ENCODE data around the gene SNX15. TPM values are rescaled to one million over a fixed set of nuclear protein-coding genes. Genes with fewer than 3 reads are reported as not detected.

The SNX15 gene
- total RNA-seq, 4 donors from 2014 or later, result 15.7 to 39.0 (median 27.3) TPM

DNA sequence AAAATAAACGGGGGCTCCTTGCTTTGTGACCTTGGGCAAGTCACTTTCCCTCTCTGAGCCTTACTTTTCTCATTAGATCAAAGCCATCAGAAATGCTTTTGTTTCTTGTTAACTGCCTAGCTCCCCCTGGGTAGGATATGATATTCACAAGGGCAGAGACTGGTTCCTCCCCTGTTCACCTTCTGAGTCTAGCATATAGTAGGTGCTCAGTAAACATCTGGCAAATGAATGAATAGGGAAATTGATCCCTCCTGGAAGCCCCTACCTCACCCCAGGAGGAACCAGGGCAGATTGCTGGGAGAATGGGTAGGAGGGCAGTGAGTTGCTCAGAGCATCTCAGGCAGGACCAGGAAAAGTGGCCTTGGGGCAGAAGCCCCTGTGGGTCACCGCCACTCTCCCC is 7.2 kb downstream of the SNX15 start:
- DNase-seq, result no peak
- peaks cover 0 to 3% (median 0%) of the 10 kb centered on the region in 4 donors for H3K4me1 ChIP-seq
- TF ChIP-seq, protein P1, sequence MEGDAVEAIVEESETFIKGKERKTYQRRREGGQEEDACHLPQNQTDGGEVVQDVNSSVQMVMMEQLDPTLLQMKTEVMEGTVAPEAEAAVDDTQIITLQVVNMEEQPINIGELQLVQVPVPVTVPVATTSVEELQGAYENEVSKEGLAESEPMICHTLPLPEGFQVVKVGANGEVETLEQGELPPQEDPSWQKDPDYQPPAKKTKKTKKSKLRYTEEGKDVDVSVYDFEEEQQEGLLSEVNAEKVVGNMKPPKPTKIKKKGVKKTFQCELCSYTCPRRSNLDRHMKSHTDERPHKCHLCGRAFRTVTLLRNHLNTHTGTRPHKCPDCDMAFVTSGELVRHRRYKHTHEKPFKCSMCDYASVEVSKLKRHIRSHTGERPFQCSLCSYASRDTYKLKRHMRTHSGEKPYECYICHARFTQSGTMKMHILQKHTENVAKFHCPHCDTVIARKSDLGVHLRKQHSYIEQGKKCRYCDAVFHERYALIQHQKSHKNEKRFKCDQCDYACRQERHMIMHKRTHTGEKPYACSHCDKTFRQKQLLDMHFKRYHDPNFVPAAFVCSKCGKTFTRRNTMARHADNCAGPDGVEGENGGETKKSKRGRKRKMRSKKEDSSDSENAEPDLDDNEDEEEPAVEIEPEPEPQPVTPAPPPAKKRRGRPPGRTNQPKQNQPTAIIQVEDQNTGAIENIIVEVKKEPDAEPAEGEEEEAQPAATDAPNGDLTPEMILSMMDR (IDR thresholded peaks at IDR 0.05), result no peak
- TF ChIP-seq POLR2A (IDR thresholded peaks at IDR 0.05), result no peak
- H3K27ac ChIP-seq, result no peak overlapping the region
- H3K36me3 ChIP-seq, result peaks cover 0 to 78% (median 0%) of the 10 kb centered on the region in 3 donors
- H3K9me3 ChIP-seq, result no peaks in the 10 kb centered on the region
- no peaks in the 10 kb centered on the region for H3K27me3 ChIP-seq
- H3K4me3 ChIP-seq, result no peak overlapping the region

DNA sequence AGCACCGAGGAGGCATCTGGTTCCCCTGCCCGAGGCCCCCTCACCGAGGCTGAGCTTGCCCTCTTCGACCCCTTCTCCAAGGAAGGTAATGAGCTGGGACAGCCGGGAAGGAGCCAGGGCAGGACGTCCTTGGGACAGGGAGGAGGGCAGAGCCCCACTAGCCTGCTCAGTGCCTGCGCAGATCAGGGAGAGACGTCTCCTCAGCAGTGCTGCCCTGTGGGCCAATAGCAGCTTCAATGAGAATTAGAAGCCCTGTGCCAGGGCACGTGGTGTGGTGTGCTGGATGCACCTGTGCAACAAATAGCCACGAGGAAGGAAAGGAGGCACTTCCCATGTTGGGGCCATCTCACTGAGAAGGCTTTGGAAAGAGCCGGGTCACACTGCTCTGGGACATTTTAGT is 8.3 kb downstream of the SNX15 start:
- no peaks in the 10 kb centered on the region for H3K27me3 ChIP-seq
- H3K9me3 ChIP-seq, result no peaks in the 10 kb centered on the region
- no peak overlapping the region for H3K4me3 ChIP-seq
- peaks cover 0 to 81% (median 0%) of the 10 kb centered on the region in 3 donors for H3K36me3 ChIP-seq
- TF ChIP-seq, protein P1 (IDR thresholded peaks at IDR 0.05), result no peak
- no peak for TF ChIP-seq POLR2A (IDR thresholded peaks at IDR 0.05)
- DNase-seq, result no peak
- H3K4me1 ChIP-seq, result peaks cover 0 to 6% (median 2%) of the 10 kb centered on the region in 4 donors
- H3K27ac ChIP-seq, result no peak overlapping the region

DNA sequence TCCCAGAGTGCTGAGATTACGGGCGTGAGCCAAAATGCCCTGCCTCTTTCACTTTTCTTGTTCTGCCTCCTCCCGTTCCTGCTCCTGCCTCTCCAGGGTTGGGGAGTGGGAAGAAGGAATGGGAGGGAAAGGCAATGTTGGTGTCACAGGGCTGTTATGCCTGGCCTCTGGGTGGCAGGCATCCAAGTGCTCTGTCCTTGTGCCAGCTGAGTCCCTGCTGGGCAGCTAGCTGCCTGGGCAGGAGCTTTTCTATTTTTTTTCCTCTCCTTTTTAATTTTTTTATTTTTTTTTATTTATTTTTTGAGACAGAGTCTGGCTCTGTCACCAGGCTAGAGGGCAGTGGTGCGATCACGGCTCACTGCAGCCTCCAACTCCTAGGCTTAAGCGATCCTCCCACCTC is 9.7 kb downstream of the SNX15 start:
- no peak overlapping the region for H3K27ac ChIP-seq
- H3K27me3 ChIP-seq, result no peaks in the 10 kb centered on the region
- H3K36me3 ChIP-seq, result peaks cover 0 to 74% (median 0%) of the 10 kb centered on the region in 3 donors
- DNase-seq, result no peak
- no peaks in the 10 kb centered on the region for H3K9me3 ChIP-seq
- peaks cover 0 to 10% (median 5%) of the 10 kb centered on the region in 4 donors for H3K4me1 ChIP-seq
- TF ChIP-seq, protein P1 (IDR thresholded peaks at IDR 0.05), result no peak
- TF ChIP-seq POLR2A (IDR thresholded peaks at IDR 0.05), result no peak
- H3K4me3 ChIP-seq, result no peak overlapping the region

DNA sequence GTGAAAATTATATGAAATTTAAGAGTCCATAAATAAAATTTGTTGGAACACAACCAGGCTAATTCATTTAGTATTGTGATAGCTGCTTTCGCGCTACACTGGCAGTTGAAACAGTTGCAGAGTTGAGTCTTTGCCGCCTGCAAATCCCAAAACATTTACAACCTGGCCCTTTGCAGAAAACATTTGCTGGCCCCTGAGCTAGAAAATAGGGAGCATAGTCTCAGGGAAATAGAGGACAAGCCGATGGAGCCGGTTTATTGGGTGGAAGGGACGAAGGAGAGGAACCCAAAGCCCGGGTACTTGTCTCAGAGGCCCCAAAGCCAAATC is 13.2 kb downstream of the SNX15 start:
- H3K4me3 ChIP-seq, result peak overlapping the region; percentile 73 to 89 (median 82)
- H3K4me1 ChIP-seq, result peaks cover 0 to 31% (median 5%) of the 10 kb centered on the region in 4 donors
- H3K27me3 ChIP-seq, result no peaks in the 10 kb centered on the region
- TF ChIP-seq, protein P1 (IDR thresholded peaks at IDR 0.05), result no peak
- TF ChIP-seq POLR2A (IDR thresholded peaks at IDR 0.05), result no peak
- DNase-seq, result no peak
- peaks cover 0 to 53% (median 0%) of the 10 kb centered on the region in 3 donors for H3K36me3 ChIP-seq
- peak overlapping the region; percentile 88 to 94 (median 92) for H3K27ac ChIP-seq
- no peaks in the 10 kb centered on the region for H3K9me3 ChIP-seq

DNA sequence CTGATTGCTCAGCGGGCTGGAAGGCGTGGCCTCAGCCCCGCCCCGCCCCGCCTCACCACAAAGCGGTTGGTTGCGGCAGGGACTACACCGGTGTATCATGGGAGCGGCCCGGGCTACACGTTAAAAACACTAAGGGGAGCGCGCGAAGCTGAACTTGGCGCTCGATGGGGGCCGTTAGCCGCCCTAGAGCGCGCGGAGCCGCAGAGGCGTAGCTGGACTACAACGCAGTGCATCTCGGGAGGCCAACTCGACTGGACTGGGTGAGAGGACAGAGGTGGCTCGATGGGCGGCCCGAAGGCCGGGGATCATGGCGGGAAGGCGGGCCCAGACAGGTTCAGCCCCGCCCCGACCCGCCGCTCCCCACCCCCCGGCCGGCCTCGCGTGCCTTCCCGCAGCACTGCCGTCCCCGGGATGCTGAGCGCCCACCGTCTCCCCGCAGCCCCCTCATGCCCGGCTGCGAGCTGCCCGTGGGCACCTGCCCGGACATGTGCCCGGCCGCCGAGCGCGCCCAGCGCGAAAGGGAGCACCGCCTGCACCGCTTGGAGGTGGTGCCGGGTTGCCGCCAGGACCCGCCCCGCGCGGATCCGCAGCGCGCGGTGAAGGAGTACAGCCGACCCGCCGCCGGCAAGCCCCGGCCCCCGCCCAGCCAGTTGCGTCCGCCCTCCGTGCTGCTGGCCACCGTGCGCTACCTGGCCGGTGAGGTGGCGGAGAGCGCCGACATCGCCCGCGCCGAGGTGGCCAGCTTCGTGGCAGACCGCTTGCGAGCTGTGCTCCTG is 13.8 kb downstream of the SNX15 start, which contains the start of gene SAC3D1:
Gene SAC3D1, plus strand, starts transcription at position 364 of the 776 bp plus-strand sequence. Its CDS starts 83 bp downstream, at position 447.
- peak within 1 kb of the TSS; percentile 88 to 94 (median 92) for H3K27ac ChIP-seq
- no peak for TF ChIP-seq POLR2A (IDR thresholded peaks at IDR 0.05)
- TF ChIP-seq, protein P1 (IDR thresholded peaks at IDR 0.05), result peak in 1 of 6 experiments; percentile 14
- no peaks in the 10 kb centered on the region for H3K9me3 ChIP-seq
- peak; percentile 90 to 95 (median 94) for DNase-seq
- H3K36me3 ChIP-seq, result peaks cover 0 to 53% (median 0%) of the 10 kb centered on the region in 3 donors
- H3K4me1 ChIP-seq, result peaks cover 0 to 36% (median 5%) of the 10 kb centered on the region in 4 donors
- no peaks in the 10 kb centered on the region for H3K27me3 ChIP-seq
- peak within 1 kb of the TSS; percentile 73 to 89 (median 82) for H3K4me3 ChIP-seq
